Measurements from ENCODE around the gene ATP4B. TPM values are rescaled to one million over a fixed set of nuclear protein-coding genes. Genes with fewer than 3 reads are reported as not detected.

ATP4B gene
- total RNA-seq, 1 donor from 2014 or later, result not detected

DNA sequence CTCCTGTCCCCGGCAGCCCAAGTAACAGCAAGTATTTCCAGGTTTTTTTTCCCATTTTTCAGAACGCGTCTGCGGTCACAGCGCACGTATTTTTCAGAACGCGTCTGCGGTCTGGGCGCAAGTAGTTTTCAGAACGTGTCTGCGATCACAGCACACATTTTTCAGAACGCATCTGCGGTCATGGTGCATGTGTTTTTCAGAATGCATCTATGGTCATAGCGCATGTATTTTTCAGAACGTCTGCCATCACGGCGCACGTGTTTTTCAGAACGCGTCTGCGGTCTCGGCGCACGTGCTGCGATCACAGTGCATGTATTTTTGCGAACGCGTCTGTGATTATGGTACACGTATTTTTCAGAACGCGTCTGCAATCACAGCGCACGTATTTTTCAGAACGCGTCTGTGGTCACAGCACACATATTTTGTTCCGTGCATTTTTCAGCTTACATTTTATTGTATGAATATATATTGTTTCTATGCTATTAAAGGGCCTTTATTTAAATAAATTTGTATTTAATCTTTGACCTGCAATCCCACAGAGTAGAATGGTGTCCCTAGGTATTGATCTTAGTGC, 19.7 kb downstream of the ATP4B start:
- Histone ChIP-seq H3K4me2 (no peak overlapping the region), H3F3A (ENCODE audit: low read depth) (no peaks in the 10 kb centered on the region), H2AFZ (replicated peaks) (no peak overlapping the region), H3K79me2 (ENCODE audit: low read depth) (no peaks in the 10 kb centered on the region), H4K20me1 (ENCODE audit: low read depth) (no peaks in the 10 kb centered on the region), H3K9ac (no peak overlapping the region), H3K4me1 (no peaks in the 10 kb centered on the region), H3K9me3 (ENCODE audit: low read depth) (peaks cover 18% of the 10 kb centered on the region), H3K27me3 (no peaks in the 10 kb centered on the region), H3K4me3 (no peak overlapping the region), H3K27ac (no peak overlapping the region), H3K36me3 (peaks cover 28% of the 10 kb centered on the region)
- peaks cover 70% of the 10 kb centered on the region for H3K36me3 Mint-ChIP-seq
- TF ChIP-seq EZH2phosphoT487 (IDR thresholded peaks at IDR 0.05) (no peak), EZH2 (IDR thresholded peaks at IDR 0.05) (no peak)
- TF ChIP-seq, protein P1, sequence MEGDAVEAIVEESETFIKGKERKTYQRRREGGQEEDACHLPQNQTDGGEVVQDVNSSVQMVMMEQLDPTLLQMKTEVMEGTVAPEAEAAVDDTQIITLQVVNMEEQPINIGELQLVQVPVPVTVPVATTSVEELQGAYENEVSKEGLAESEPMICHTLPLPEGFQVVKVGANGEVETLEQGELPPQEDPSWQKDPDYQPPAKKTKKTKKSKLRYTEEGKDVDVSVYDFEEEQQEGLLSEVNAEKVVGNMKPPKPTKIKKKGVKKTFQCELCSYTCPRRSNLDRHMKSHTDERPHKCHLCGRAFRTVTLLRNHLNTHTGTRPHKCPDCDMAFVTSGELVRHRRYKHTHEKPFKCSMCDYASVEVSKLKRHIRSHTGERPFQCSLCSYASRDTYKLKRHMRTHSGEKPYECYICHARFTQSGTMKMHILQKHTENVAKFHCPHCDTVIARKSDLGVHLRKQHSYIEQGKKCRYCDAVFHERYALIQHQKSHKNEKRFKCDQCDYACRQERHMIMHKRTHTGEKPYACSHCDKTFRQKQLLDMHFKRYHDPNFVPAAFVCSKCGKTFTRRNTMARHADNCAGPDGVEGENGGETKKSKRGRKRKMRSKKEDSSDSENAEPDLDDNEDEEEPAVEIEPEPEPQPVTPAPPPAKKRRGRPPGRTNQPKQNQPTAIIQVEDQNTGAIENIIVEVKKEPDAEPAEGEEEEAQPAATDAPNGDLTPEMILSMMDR (IDR thresholded peaks at IDR 0.05), result no peak
- peaks cover 7% of the 10 kb centered on the region for H3K9me3 Mint-ChIP-seq
- H3K27ac Mint-ChIP-seq, result no peak overlapping the region
- H3K4me3 Mint-ChIP-seq, result no peak overlapping the region
- no peak for DNase-seq (ENCODE audit: low spot score)
- H3K4me1 Mint-ChIP-seq, result no peaks in the 10 kb centered on the region
- no peaks in the 10 kb centered on the region for H3K27me3 Mint-ChIP-seq (ENCODE audit: insufficient read depth, low read depth)

DNA sequence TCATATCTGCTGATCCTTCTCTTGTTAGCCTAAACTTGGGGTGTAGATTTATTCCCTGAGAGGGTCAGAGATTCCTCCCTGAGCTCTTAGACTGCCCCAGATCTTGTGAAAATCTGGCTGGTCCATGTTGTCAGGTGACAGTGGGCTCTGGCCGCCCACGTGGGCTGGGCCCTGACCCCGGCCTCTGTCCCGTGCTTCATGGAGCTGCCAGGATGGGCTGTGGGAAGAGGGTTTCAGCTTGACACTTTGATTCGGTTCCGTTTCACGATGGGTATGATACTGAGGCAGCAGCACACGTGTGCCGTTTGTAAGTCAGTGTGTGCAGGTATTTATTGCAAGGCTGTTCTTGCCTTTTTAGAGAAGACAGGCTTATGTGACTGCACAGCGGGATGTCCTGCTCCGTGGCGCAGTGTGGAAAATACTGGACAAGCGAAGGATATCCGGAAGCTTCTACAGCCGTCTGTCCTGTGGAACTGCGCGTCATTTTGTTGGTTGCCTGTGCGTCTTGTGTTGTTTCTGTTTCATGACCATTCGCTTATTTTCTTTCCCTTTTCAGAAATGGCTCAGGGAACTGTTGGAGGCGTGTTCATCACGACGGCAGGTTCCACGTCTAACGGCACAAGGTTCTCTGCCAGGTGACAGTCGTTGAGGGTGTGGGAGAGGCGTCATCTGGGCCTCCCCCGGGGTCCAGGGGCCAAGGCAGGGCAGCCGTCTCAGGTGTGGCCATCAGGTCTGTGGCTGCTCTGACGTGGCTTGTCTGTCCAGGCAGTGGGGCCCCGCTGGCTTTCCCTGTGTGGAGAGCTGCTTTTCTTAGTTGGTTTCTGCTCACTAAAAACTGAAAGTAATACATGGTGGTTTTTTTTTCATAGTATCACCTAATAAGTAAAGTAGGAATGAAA, 20.5 kb downstream of the ATP4B start:
- Histone ChIP-seq H3K4me1 (no peaks in the 10 kb centered on the region), H3K27ac (no peak overlapping the region), H3K79me2 (ENCODE audit: low read depth) (no peaks in the 10 kb centered on the region), H3K36me3 (peaks cover 20% of the 10 kb centered on the region), H4K20me1 (ENCODE audit: low read depth) (no peaks in the 10 kb centered on the region), H3F3A (ENCODE audit: low read depth) (no peaks in the 10 kb centered on the region), H3K9me3 (ENCODE audit: low read depth) (peaks cover 10% of the 10 kb centered on the region), H3K27me3 (no peaks in the 10 kb centered on the region), H3K4me2 (no peak overlapping the region), H3K9ac (no peak overlapping the region), H2AFZ (replicated peaks) (no peak overlapping the region), H3K4me3 (no peak overlapping the region)
- peaks cover 7% of the 10 kb centered on the region for H3K9me3 Mint-ChIP-seq
- no peaks in the 10 kb centered on the region for H3K27me3 Mint-ChIP-seq (ENCODE audit: insufficient read depth, low read depth)
- H3K4me3 Mint-ChIP-seq, result no peak overlapping the region
- H3K4me1 Mint-ChIP-seq, result no peaks in the 10 kb centered on the region
- H3K27ac Mint-ChIP-seq, result no peak overlapping the region
- H3K36me3 Mint-ChIP-seq, result peaks cover 71% of the 10 kb centered on the region
- TF ChIP-seq EZH2 (IDR thresholded peaks at IDR 0.05) (no peak), EZH2phosphoT487 (IDR thresholded peaks at IDR 0.05) (no peak)
- TF ChIP-seq, protein P1 (IDR thresholded peaks at IDR 0.05), result no peak
- DNase-seq (ENCODE audit: low spot score), result no peak

DNA sequence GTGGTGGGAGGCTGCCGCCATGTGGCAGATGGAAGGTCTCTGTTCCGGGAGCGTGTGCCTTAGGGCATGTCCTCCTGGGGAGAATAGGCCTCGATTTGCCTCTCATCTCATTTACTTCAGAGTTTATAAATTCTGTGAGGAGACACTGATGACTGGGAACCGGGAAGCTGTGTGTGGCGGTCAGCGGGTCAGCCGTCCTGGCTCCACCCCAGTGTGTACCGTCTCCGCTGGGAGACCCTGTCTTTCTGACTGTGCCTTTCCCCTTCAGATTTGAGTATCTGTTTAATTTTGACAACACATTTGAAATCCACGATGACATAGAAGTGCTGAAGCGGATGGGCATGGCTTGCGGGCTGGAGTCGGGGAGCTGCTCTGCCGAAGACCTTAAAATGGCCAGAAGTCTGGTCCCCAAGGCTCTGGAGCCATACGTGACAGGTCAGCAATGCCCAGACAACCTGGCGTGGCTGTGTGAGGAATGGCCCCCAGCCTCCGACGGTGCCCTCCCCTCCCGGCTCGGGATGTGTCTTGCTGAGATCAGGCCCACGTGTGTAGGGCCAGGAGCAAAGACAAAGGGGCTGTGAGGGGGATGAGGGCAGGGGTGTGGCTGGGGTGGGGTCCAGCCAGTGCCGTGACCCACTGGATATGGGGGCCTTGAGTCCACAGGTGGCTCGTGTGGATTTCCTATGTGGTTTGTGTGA, 21.6 kb downstream of the ATP4B start:
- Mint-ChIP-seq H3K9me3 (peaks cover 2% of the 10 kb centered on the region), H3K36me3 (peaks cover 60% of the 10 kb centered on the region), H3K27ac (no peak overlapping the region), H3K27me3 (ENCODE audit: insufficient read depth, low read depth) (no peaks in the 10 kb centered on the region), H3K4me3 (no peak overlapping the region), H3K4me1 (no peaks in the 10 kb centered on the region)
- H2AFZ ChIP-seq (replicated peaks), result no peak overlapping the region
- no peak for DNase-seq (ENCODE audit: low spot score)
- no peak overlapping the region for H3K4me2 ChIP-seq
- peaks cover 4% of the 10 kb centered on the region for H4K20me1 ChIP-seq (ENCODE audit: low read depth)
- peaks cover 11% of the 10 kb centered on the region for H3K36me3 ChIP-seq
- H3K4me3 ChIP-seq, result no peak overlapping the region
- TF ChIP-seq EZH2phosphoT487 (IDR thresholded peaks at IDR 0.05), result no peak
- TF ChIP-seq, protein P1 (IDR thresholded peaks at IDR 0.05), result no peak
- TF ChIP-seq EZH2 (IDR thresholded peaks at IDR 0.05), result no peak
- peaks cover 2% of the 10 kb centered on the region for H3K79me2 ChIP-seq (ENCODE audit: low read depth)
- H3K9me3 ChIP-seq (ENCODE audit: low read depth), result peaks cover 2% of the 10 kb centered on the region
- H3K27ac ChIP-seq, result no peak overlapping the region
- H3F3A ChIP-seq (ENCODE audit: low read depth), result no peaks in the 10 kb centered on the region
- no peaks in the 10 kb centered on the region for H3K4me1 ChIP-seq
- H3K27me3 ChIP-seq, result no peaks in the 10 kb centered on the region
- no peak overlapping the region for H3K9ac ChIP-seq
